Activated naive CD4-positive, alpha-beta T cell treated with anti-CD3 and anti-CD28 coated beads, Interleukin-2, amount 50 U/mL, for 72 hours (primary cell): ENCODE results near the gene CSK. TPM values are rescaled to one million over a fixed set of nuclear protein-coding genes. Genes with fewer than 3 reads are reported as not detected.

ENCODE experiments used
- ATAC-seq, 2 donors: fragments of 150-1000 bp; cut with Tn5 transposase; 2 replicates each; pipeline ENCODE4 v1.10.0; 2021; ENCODE audit warnings: mild to moderate bottlenecking in 2 of 2, moderate library complexity in 2 of 2
- DNase-seq, 2 donors: peaks; one replicate each; pipeline ENCODE4 v3.0.0; 2021 to 2022; ENCODE audit warnings: low spot score in 2 of 2
- H3K27ac Mint-ChIP-seq, 2 donors: one replicate each; pipeline ENCODE4 v1.8.0; 2022; ENCODE audit warnings: mild to moderate bottlenecking in 2 of 2, mixed read lengths in 2 of 2
- H3K36me3 Mint-ChIP-seq, 2 donors: one replicate each; pipeline ENCODE4 v1.8.0; 2022; ENCODE audit warnings: mixed read lengths in 2 of 2
- H3K9me3 Mint-ChIP-seq, 2 donors: one replicate each; pipeline ENCODE4 v1.8.0; 2022; ENCODE audit warnings: mixed read lengths in 2 of 2
- total RNA-seq, 2 donors: library from RNA; stranded (reverse); gene quantifications; one replicate each; pipeline ENCODE4 v1.2.3, GENCODE V29; 2022

CSK gene
- total RNA-seq, 2 donors from 2014 or later = 231 to 297 TPM

DNA sequence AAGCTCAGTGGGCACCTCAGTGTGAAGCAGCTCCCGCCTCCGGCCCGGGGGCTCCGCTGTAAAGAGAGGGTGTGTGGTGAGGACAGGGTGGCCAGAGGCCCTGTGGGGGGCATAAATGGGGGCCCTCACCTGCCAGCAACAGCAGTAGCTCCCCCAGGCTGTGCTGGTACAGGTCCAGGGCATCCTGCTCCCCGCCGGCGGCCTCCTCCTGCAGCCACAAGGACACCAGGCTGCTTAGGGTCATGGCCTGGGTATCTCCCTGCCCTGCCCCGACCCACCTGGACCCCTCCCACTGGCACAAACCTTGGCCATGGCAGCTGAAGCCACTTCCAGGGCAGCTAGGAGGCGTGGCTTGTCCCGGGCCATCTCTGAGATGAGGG is 56.2 kb downstream of the CSK start:
- H3K9me3 Mint-ChIP-seq = no peaks in the 10 kb centered on the region
- H3K27ac Mint-ChIP-seq = no peak overlapping the region
- DNase-seq (no peak), ATAC-seq (no peak)
- H3K36me3 Mint-ChIP-seq = peaks cover 0 to 5% of the 10 kb centered on the region in 2 donors

DNA sequence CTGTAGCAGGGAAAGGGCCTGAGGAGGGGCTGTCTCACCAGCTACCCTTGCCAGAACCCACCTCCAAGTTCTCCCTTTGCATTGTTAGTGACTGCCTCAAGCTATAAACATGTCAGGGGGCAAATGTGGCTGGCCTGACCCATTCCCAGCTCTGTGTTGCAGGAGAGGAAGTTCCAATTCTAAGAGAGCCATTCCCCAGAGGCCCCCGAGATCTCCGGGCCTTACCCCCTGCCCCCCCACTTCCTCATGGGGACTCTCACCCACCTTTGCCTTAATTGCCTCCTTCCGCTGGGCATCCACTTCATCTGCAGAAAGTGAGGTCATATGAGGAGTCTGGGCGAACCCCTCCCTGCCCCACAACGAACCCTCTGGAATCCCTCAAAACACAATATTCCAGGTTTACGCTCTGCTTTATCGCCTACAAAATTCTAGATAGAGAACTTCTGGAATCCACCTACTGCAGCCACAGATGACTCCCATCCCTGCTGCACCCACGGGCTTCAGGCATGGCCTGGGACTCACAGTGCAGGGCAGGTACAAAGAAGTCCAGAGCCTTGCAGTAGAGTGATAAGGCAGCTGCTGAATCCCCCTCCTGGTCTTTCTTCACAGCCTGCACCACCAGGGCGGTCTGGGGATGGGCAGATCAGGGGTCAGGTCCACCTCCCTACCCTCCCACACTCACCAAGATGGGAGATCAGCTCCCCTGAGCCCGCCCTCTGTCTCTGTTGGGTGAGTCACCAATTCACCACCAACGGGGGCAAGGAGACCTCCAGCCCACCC is 57.1 kb downstream of the CSK start:
- Mint-ChIP-seq H3K9me3 (no peaks in the 10 kb centered on the region), H3K27ac (peak overlapping the region in 1 of 2 donors; percentile 72)
- no peak for ATAC-seq

DNA sequence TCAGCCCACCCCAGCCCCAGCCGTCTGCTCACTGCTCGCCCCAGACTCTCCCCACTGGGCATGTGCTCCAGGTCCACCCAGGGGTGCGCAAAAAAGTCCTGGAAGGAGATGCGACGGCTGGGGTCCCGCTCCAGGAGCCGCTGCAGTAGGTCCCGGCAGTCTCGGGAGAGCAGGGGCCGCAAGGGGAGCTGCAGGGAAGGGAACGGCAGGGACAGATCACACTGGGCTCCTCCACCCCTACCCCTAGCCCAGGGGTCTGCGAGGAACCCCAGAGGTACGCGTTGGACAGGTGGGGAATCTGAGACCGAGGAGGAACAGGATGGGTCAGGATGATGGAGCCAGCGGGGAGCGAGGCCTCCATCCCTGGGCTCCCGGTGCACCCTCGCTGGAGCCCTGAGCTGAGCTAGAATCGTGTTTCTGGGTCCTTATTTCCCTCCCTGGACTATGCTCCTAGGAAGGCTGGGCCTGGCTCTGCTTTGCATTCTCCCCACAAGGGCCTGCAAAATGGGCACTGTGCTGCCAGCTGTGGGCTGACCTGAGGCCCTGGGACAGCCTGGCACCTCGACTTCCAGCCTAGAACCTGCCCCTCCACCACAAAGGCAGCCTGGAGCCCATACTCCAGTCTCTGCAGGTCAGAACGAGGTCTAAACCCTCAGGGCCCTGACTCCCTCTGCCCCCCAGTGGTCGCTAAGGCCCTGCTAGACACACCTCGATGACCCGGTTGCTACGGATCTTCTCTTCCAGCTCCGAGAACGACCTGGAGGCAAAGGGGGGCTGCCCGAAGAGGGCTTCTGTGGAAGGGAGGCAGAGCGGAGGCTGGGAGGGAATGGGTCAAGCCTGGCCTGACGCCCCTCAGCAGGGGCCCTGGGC is 57.9 kb downstream of the CSK start:
- peaks cover 0 to 5% of the 10 kb centered on the region in 2 donors for H3K36me3 Mint-ChIP-seq
- DNase-seq (no peak), ATAC-seq (no peak)
- H3K9me3 Mint-ChIP-seq = no peaks in the 10 kb centered on the region
- H3K27ac Mint-ChIP-seq = peak overlapping the region in 1 of 2 donors; percentile 1

More for the DNA sequence above, 57.1 kb downstream of the CSK start:
- peaks cover 0 to 5% of the 10 kb centered on the region in 2 donors for H3K36me3 Mint-ChIP-seq
- no peak for DNase-seq

- Mint-ChIP-seq H3K9me3 (no peaks in the 10 kb centered on the region), H3K27ac (peak overlapping the region; percentile 1 to 70), H3K36me3 (no peaks in the 10 kb centered on the region)
- ATAC-seq = no peak
- no peak for DNase-seq
Observed at GRCh38 chr15:74840851-74841775, 59.2 kb downstream of the CSK start.

- peak overlapping the region; percentile 70 to 87 for H3K27ac Mint-ChIP-seq
- DNase-seq (no peak), ATAC-seq (no peak)
- no peaks in the 10 kb centered on the region for H3K9me3 Mint-ChIP-seq
- H3K36me3 Mint-ChIP-seq = no peaks in the 10 kb centered on the region
Observed at GRCh38 chr15:74841891-74842373, 60.1 kb downstream of the CSK start.

GRCh38 chr15:74842581-74843444 is 60.9 kb downstream of the CSK start, which contains the start of gene ULK3:
TSS of gene ULK3 (minus strand) at chr15:74843156. CDS start at chr15:74843105, 51 bp downstream.
- peak within 1 kb of the TSS; percentile 87 to 94 for H3K27ac Mint-ChIP-seq
- peak; percentile 84 to 90 for ATAC-seq
- DNase-seq = peak; percentile 93 to 97
- H3K9me3 Mint-ChIP-seq = no peaks in the 10 kb centered on the region
- H3K36me3 Mint-ChIP-seq = peaks cover 0 to 5% of the 10 kb centered on the region in 2 donors

DNA sequence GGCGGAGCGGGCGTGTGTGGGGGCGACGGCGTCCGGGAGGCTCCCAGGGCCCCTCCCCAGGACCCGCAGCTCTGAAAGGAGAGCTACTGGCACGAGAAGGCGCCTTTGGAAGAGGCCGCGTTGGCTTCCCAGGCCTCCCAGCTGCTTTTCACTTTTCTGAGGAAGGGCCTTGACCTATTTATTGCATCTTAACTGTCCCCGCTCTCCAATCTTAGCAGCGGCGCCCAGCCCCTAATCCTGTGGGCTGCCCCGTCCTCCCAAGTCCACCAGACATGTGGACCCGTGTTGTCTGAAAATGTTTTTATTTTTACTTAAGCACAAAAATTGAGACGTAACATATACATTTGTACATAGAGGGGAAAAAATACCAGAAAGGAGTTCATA is 61.6 kb downstream of the CSK start:
- Mint-ChIP-seq H3K9me3 (no peaks in the 10 kb centered on the region), H3K36me3 (peaks cover 0 to 12% of the 10 kb centered on the region in 2 donors), H3K27ac (peak overlapping the region; percentile 87 to 94)
- DNase-seq (no peak), ATAC-seq (no peak)

DNA sequence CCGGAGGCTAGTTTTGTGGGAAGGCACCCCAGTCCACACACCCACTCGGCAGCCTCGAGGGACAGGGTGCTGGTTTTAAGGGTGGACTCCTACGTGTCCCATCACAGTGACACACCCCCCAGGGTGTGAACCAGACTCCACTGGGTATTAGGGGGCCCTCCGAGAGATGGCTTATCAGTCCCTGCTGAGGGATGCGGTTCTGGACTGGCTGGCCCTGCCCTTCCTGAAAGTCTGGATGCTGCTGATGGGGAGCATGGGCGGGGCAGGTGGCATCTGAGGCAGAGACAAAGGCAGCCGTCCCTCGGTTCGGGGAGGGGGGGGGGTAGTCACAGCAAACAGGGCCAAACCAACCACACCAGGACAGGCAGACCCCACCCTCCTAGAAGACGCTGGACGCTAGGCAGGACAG is 62.0 kb downstream of the CSK start:
- no peaks in the 10 kb centered on the region for H3K9me3 Mint-ChIP-seq

GRCh38 chr15:74844319-74845207 is 62.7 kb downstream of the CSK start:
- no peak for ATAC-seq
- H3K27ac Mint-ChIP-seq = peak overlapping the region; percentile 70 to 88
- DNase-seq = no peak
- H3K36me3 Mint-ChIP-seq = peaks cover 0 to 13% of the 10 kb centered on the region in 2 donors
- no peaks in the 10 kb centered on the region for H3K9me3 Mint-ChIP-seq

More for the DNA sequence above, 62.0 kb downstream of the CSK start:
- Mint-ChIP-seq H3K27ac (peak overlapping the region in 1 of 2 donors; percentile 87), H3K36me3 (peaks cover 0 to 13% of the 10 kb centered on the region in 2 donors)
- no peak for ATAC-seq
- DNase-seq = no peak

- Mint-ChIP-seq H3K9me3 (no peaks in the 10 kb centered on the region), H3K36me3 (peaks cover 0 to 13% of the 10 kb centered on the region in 2 donors), H3K27ac (peak overlapping the region; percentile 70 to 88)
- peak; percentile 56 to 73 for DNase-seq
- peak; percentile 40 to 65 for ATAC-seq
Observed at GRCh38 chr15:74845208-74845568, 63.3 kb downstream of the CSK start.

DNA sequence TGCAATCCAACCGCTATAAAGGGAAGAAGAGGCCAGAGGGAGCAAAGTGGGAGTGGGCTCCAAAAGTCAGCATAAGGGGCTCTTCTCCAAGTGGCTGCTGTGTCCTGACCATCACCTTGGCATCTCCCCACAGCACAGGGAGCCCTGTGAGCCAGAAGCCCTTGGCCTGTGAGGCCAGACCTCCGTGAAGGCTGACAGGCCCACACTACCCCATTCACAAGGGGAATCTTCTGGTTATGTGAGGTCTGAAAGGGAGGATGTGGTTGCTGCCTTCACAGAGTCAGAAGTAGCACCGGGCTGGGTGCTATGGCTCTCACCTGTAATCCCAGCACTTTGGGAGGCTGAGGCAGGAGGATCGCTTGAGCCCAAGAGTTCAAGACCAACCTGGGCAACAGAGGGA is 63.7 kb downstream of the CSK start:
- H3K36me3 Mint-ChIP-seq = peaks cover 0 to 13% of the 10 kb centered on the region in 2 donors
- H3K27ac Mint-ChIP-seq = peak overlapping the region; percentile 70 to 88

GRCh38 chr15:74847432-74847831 is 65.6 kb downstream of the CSK start:
- Mint-ChIP-seq H3K36me3 (peaks cover 0 to 13% of the 10 kb centered on the region in 2 donors), H3K27ac (peak overlapping the region; percentile 16 to 47), H3K9me3 (no peaks in the 10 kb centered on the region)
- ATAC-seq (no peak), DNase-seq (no peak)

More for the DNA sequence above, 63.7 kb downstream of the CSK start:
- DNase-seq = no peak
- ATAC-seq = peak in 1 of 2 donors; percentile 27
- no peaks in the 10 kb centered on the region for H3K9me3 Mint-ChIP-seq

DNA sequence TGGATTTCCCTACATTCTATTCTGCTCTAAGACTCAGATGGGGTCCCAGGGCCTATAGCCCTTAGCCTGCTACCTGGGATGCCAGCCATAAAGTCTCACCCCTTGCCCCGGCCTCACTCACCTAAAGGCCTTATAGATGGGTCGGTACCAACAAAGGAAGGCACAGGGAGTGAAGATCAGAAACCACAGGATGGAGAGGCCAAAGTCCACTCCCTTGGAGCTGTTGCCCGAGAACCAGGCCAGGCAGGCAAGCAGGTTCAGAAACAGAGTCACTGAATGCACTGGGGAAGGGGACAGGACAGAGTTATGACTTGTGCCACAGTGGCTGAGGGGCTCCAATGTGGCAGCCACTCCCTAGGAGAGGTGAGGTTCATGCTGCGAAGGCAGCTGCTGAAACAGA is 68.5 kb downstream of the CSK start:
- DNase-seq (no peak), ATAC-seq (no peak)
- Mint-ChIP-seq H3K36me3 (peaks cover 0 to 13% of the 10 kb centered on the region in 2 donors), H3K9me3 (no peaks in the 10 kb centered on the region), H3K27ac (peak overlapping the region in 1 of 2 donors; percentile 44)

DNA sequence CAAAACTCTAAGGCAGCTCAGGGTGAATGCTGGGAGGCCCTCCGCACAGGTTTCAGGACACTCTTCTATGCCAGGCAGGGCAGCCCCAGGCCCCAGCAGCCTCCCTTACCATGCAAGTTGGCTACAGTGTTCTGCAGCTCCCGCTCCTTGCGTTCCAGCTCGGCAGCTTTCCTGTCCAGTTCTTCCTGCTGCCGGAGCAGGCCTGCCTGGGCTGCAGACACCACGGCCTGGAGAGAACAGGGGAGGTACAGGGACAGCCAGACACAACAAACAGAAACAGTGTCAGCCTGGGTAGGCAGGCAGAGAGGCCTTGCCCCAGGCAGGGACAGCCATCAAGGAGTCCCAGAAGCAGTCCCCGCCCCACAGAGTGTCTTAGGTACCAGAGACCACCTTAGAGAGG is 70.1 kb downstream of the CSK start:
- Mint-ChIP-seq H3K9me3 (no peaks in the 10 kb centered on the region), H3K36me3 (peaks cover 0 to 13% of the 10 kb centered on the region in 2 donors), H3K27ac (peak overlapping the region; percentile 45 to 66)
- DNase-seq = no peak
- ATAC-seq = no peak
